Activated CD4-positive, CD25-positive, alpha-beta regulatory T cell treated with anti-CD3 and anti-CD28 coated beads, Interleukin-2, amount 50 U/mL, for 24 hours (primary cell): Measurements from ENCODE around the gene LPIN2.
"Not testable (repeated sequence)": the region's sequence is repeated elsewhere in the genome, so short reads cannot be mapped to it uniquely, and the experiment has no call there.

ENCODE experiments used
- ATAC-seq, 2 donors: fragments of 150-1000 bp; cut with Tn5 transposase; one replicate each; pipeline ENCODE4 v1.10.0; 2021; ENCODE audit warnings: mild to moderate bottlenecking in 1 of 2, moderate library complexity in 1 of 2

Gene LPIN2, protein sequence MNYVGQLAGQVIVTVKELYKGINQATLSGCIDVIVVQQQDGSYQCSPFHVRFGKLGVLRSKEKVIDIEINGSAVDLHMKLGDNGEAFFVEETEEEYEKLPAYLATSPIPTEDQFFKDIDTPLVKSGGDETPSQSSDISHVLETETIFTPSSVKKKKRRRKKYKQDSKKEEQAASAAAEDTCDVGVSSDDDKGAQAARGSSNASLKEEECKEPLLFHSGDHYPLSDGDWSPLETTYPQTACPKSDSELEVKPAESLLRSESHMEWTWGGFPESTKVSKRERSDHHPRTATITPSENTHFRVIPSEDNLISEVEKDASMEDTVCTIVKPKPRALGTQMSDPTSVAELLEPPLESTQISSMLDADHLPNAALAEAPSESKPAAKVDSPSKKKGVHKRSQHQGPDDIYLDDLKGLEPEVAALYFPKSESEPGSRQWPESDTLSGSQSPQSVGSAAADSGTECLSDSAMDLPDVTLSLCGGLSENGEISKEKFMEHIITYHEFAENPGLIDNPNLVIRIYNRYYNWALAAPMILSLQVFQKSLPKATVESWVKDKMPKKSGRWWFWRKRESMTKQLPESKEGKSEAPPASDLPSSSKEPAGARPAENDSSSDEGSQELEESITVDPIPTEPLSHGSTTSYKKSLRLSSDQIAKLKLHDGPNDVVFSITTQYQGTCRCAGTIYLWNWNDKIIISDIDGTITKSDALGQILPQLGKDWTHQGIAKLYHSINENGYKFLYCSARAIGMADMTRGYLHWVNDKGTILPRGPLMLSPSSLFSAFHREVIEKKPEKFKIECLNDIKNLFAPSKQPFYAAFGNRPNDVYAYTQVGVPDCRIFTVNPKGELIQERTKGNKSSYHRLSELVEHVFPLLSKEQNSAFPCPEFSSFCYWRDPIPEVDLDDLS

DNA sequence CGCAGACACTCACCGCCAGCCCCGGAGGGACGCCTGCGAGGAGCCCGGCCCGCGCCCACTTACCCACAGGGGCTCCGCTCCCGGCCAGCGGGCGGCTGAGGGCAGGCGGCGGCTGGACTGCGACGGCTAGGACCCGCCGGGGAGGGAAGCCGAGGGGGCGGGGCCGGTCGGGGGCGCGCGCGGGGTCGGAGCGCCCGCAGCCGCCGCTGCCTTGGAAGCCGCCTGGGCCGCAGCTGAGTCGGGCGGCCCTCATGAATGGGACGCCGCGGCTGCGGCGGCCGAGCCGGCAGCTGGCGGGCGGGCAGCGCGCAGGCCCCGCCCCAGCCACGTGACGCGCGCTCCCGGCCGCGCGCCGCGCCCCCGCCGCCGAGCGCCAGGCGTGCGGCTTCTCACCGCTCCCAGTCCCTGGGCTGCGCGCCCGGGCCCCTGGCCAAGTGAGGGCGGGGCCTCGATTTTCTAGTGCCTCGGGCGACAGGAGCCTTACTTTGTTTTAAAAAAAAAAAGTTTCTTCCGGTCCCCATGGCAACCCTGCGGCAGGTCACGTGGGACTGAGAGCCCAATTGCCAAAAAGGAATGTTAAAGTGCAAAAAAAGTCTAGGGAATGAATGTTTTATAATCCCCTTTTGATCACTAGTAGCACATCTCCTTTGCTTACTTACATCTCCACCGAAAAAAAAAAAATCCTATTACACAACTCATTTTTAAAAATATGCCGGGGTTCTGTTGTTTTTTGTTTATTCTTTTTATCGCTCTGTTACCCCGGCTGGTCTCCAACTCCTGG is at the start of gene LPIN2:
LPIN2 (minus strand) TSS at position 121 of the 781 bp plus-strand sequence. CDS start 52,304 bp downstream, outside the sequence.
- ATAC-seq: peak; percentile 93 to 95

DNA sequence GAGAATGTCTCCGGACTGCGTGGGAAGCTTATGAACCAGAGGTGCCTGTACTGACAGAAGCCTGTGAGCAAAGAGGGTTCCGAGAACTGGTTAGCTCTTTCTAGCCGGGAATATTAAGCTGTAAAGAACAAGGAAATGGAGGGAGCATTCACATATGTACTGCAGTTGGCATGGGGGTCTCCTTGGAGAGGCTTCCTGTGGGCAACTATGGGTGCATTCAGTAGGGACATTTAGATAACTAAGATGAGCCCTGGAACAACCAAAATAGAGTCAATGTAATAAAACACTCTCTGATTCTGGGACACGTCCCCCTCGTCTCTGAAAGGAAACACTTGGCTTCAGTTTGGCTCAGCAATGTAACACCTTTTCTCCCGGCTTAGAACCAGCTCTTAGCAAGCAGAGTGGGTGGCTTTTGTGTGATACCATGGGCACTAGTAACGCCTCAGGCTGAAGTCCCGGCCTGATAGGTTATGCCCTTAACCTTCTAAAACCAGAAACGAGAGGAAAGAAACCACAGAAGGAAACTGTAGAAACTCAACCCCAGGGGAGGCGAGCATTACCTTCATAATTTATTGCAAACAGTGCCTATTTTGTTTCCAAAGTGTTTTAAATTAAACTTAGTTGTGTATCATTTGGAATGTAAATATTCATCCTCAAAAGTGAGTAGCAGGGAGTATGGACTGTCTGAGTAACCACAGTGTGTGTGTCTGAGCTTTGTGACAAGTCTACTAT is 48.8 kb upstream of the LPIN2 start:
- peak; percentile 52 to 61 for ATAC-seq

DNA sequence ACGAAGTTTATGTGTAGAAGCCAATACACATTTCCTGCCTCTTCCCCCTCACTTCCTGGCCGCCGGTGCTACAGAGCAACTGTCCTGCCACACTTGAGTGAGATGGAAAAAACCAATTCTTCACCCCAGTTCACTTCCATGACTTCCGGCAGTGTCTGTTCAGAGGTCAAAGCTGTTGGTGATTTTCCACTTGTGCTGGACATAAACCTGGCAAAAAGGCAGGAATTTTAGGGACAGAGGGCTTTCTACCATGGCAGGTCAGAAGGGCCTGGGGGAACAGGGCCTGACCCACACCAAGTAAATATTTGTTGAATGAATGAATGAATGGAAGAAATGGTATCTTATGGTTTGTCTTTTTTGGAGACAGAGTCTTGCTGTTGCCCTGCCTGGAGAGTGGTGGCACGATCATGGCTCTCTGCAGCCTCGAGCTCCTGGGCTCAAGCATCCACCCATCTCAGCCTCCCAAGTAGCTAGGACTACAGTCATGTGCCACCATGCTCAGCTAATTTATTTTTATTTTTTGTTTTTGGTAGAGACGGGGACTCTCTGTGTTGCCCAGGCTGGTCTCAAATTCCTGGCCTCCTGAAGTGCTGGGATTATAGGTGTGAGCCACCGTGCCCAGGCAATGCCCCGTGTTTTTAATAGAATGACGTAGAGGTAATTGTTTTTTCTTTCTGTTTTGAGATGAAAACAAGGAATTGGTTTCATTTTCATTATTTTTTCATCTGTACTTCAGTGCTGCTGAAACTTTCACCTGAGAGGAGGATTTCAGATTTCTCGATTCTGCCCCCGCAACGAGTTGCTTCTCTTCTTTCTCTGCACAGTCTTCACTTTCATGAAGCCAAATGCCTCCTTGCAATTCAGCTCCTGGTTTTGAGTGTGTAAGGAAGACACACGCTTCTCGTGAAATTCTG is 48.0 kb upstream of the LPIN2 start:
- ATAC-seq: peak; percentile 39 to 50

DNA sequence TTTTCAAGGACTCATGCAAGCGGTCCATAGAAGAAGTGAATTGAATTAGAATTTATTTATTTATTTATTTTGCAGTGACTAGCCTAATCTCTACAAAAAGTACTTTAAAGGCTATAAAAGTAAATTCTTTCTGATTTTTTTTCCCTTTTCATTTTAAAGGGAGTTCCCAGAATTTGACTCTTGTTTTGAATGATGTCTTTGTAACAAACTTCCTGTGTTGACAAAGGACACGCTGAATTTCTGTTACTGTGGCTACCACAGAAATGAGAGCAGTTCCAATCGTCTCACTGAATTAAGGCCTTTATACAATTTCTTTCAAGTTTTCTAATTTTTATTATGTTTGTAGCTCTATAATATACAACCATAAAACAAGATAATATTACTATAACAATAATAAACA is 46.3 kb upstream of the LPIN2 start:
- ATAC-seq: no peak

DNA sequence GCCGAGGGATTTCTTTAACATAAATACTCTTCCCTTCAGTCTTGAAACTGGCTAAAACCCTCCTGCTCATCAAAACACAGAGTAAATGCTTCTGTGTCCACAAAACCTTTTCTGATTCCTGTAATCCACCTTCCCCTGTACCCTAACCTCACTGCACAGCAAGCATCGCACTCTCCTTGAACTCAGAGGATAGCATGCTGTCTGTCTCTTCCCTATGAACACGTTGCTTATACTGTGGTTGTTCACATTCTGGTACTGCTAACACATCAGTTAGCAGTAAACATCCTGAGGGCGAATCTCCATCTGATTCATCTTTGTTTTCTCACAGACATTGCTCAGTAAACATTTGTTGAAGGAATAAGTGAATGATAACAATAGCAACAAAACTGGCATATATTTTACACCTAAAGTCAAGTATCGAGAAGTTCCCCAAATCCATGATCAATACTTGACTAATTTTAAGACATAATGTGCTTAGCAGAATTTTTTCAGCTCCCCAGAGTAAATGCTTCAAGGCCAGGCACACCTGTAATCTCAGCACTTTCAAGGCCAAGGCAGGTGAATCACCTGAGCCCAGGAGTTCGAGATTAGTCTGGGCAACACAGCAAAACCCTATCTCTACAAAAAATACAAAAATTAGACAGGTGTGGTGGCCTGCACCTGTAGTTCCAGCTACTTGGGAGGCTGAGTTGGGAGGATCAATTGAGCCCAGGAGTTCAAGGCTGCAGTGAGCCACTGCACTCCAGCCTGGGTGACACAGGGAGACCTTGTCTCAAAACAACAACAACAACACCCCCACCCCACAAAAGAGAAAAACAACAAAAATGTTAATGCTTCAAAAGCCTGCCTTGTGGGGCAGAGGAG is 45.6 kb upstream of the LPIN2 start:
- peak; percentile 18 to 34 for ATAC-seq

DNA sequence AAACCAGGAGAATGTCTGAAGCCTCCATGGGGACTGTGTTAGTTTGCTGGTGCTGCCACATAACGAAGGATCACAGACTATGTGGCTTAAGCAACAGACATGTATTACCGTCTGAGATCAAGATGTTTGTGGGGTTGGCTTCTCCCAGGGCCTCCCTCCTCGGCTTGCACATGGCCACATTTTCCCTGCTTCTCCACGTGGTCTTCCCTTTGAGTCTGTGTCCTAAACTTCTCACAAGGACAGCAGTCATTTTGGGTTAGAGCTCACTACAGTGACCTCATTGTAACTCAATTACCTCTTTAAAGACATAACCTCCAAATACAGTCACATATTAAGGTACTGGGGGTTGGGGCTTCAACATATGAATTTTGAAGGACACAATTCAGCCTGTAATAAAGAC is 44.6 kb upstream of the LPIN2 start:
- no peak for ATAC-seq

DNA sequence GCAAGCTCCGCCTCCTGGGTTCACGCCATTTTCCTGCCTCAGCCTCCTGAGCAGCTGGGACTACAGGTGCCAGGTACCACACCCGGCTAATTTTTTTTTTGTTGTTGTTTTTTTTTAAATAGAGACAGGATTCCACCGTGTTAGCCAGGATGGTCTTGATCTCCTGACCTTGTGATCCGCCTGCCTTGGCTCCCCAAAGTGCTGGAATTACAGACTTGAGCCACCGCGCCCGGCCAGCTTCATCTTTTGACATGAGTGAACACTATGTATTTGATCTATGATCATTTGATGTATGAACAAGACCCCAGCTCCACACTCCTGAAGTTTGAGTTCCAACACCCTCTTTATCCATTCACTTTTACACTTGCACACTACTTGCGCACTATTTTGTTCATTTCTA is 43.4 kb upstream of the LPIN2 start:
- ATAC-seq: no peak

DNA sequence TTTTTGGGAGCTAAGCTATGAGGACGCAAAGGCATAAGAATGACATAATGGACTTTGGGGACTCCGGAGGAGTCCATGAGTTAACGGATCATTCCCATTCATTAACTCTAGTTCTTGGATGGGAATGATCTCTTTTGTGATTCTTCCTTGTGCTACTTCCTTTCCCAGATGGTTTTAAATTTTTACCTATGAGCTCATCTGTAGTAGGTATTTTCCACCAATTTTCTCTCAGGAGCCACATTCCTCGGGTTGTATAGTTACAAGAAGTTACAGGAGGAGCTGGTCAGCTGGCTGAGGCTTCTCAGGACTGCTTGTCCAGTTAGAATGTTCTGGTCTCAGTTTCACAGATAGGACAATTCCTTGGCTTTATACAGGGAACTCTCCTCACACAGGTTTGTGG is 42.9 kb upstream of the LPIN2 start:
- no peak for ATAC-seq

DNA sequence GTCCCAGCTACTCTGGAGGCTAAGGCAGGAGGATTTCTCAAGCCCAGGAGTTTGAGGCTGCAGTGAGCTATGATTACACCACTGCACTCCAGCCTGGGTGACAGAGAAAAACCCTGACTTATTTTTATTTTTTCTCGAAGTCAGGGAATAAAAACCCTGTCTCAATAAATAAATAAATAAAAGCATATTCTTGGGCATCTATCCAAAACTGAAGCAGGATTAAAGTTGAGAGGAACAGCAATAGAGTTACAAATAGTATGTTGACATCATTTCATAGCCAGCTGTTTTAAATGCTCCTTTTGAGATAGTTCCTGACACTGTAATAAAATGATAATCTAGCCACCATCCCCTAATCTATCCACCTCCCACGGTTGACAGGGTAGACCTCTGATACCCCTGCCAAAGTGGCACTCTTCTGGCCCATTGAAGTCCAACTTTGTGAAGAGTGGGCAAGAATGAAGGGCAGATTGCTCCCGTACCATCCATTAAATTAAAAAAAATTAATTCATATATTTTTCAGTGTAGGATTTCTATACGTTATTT is 42.3 kb upstream of the LPIN2 start:
- no peak for ATAC-seq

DNA sequence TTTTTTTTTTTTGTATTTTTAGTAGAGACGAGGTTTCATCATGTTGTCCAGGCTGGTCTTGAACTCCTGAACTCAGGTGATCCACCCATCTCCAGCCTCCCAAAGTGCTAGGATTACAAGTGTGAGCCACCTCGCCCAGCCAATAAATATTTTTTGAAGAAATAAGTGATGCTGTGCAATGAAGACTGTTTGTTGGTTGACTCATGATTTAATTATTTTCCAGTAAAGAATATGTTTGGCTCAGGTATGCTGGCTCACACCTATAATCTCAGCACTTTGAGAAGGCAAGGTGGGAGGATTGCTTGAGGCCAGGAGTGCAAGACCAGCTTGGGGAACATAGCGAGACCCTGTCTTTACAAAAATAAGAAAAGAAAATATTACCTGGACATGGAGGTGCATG is 41.8 kb upstream of the LPIN2 start:
- no peak for ATAC-seq

DNA sequence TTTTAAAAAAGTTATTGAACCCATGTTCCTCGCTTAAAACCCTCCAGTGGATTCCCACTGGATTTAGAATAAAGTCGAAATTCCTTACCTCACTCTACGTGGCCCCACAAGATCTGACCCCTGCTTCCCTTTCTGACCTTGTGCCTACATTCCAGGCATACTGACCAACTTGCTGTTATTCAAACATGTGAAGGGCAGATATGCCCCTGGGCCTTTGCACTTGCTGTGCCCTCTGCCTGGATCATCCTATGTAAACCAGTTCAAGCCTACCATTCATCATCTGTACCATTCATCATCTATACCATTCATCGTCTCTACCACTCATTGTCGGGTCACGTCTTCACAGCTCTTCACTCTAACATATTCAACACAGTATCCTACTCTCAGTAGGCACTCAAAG is 41.3 kb upstream of the LPIN2 start:
- no peak for ATAC-seq

DNA sequence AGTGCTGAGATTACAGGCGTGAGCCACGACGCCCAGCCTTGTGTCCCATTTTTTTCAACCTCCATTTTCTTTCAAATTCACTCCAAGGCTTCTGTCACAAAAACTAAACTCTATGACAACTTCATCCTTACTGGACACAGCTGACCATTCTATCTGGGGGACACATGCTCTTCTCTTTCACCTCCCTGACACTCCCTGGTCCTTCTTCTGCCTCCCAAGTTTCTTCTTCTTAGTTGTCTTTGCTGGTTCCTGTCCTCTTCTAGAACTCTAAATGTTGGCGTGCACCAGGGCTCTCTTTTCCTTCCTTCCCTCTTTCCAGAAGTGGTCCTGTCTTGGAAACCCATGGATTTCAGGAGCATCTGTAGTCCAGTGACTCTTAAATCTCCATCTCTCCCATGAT is 40.1 kb upstream of the LPIN2 start:
- no peak for ATAC-seq

DNA sequence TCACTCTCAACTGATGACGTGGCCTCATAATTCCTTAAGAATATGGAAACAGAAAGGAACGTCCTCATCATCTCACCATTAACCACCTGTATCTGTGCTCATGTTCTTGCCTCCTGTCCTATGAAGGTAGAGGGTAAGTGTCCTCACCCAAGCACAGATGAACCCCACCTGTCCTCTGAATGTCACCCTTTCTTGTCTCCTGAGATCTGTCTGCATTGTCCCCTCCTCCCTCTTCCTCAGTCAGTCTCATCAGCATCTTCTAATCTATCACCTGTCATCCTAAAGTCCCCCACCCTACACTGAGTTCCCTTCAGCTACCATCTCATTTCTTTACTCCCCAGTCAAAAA is 39.4 kb upstream of the LPIN2 start:
- no peak for ATAC-seq

DNA sequence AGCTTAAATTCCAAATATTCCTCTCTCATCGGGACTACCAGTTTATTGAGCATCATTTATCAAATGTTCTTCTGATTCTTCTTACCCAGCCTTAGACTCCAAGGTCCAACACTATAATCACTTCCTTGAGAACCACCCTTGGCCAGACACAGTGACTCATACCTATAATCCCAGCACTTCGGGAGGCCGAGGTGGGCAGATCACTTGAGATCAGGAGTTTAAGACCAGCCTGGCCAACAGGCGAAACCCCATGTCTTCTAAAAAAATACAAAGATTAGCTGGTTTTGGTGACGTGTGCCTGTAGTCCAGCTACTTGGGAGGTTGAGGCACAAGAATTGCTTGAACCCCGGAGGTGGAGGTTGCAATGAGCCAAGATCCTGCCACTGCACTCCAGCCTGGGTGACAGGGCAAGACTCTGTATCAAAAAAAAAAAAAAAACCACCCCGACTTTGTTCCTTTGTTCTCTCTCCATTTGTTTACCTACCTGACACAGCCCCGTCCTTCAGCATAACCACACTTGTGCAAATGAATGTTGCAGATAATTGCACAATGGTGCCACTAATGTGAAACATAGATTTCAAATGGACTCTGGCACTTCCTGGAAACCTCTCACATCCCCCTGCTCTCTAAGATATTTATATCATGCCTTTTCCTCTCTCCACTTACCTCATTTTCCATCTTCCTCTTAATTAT is 38.9 kb upstream of the LPIN2 start:
- no peak for ATAC-seq

DNA sequence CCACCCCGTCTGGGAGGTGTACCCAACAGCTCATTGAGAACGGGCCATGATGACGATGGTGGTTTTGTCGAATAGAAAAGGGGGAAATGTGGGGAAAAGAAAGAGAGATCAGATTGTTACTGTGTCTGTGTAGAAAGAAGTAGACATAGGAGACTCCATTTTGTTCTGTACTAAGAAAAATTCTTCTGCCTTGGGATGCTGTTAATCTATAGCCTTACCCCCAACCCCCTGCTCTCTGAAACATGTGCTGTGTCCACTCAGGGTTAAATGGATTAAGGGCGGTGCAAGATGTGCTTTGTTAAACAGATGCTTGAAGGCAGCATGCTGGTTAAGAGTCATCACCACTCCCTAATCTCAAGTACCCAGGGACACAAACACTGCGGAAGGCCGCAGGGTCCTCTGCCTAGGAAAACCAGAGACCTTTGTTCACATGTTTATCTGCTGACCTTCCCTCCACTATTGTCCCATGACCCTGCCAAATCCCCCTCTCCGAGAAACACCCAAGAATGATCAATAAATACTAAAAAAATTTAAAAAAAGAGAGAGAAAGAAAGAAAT is 37.0 kb upstream of the LPIN2 start:
- not testable (repeated sequence) for ATAC-seq

DNA sequence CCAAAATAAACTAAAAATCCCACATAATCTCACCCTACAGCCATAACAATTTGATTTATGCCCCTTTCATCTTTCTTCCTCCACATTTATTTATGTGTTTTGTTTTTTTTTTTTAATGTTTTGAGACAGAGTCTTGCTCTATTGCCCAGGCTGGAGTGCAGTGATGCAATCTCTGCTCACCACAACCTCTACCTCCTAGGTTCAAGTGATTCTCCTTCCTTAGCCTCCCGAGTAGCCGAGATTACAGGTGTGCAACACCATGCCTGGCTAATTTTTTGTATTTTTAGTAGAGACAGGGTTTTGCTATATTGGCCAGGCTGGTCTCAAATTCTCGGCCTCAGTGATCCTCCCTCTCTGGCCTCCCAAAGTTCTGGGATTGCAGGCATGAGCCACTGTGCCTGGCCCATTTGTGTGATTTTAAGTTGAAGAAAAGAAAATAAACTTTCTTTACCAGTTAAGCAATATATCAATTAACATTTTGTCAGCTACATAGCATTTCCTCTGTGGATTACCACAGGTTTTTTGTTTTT is 35.9 kb upstream of the LPIN2 start:
- no peak for ATAC-seq

DNA sequence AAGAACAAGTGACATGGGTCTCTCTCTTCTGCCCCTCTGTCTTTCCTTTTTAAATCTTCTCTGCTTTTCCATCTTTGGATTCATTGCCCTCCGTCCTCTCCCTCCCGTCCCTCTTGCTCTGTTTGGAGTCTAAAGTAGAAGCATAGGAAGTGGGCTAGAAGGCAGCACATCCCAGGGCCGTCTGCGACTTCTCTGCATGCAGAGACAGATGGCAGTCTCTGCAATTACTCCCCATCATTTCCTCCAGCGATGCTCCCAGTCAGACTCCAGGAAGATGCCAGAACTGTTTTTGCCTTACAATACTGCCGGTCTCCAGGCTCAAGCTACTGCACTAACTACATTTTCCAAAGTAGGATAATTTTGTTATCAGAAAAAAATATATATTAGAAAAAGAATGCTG is 35.2 kb upstream of the LPIN2 start:
- no peak for ATAC-seq

DNA sequence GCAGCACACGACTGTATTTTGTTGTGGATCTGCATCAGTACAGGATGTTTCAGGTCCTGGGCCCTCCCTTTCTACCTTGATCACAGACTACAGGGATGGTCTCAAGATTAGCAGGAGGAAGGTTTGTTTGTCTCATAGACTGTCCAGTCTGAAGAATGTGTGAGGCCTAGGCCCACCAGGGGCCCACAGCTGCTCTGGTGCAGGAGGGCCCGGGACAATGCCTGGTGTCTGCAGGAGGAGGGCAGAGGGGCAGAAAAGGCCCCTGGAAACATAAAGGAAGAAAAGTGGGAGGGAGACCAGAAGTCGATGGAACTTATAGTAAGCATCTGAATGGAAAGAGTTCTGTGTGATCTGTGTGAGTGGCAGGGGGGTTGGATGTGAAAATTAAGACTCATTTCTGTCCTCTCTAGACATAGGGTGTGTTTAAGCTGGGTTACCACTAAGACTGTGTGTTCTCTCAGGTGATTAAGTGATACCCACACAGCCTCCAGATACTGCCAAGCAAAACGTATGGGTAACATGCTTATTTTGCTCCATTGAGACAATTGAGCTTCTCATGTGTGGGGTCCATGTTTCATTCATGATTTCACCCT is 33.4 kb upstream of the LPIN2 start:
- peak; percentile 69 to 78 for ATAC-seq
